HCEC 1CT (cell line): ENCODE data around the gene FBLN2.
"Not testable (repeated sequence)": the region's sequence is repeated elsewhere in the genome, so short reads cannot be mapped to it uniquely, and the experiment has no call there.

ENCODE experiments used
- DNase-seq: peaks from one replicate; pipeline ENCODE4 v3.0.0-alpha.2; 2017

Gene FBLN2

GRCh38 chr3:13548696-13549622, at the start of gene FBLN2:
TSS of gene FBLN2 (plus strand) at chr3:13549125. CDS start at chr3:13570356, 21,231 bp downstream.
- DNase-seq = no peak

GRCh38 chr3:13499246-13499645, 49.7 kb upstream of the FBLN2 start:
- DNase-seq = not testable (repeated sequence)

- no peak for DNase-seq
Observed at GRCh38 chr3:13500133-13500885, 48.6 kb upstream of the FBLN2 start.

GRCh38 chr3:13501056-13501455, 47.9 kb upstream of the FBLN2 start:
- DNase-seq = no peak

GRCh38 chr3:13501521-13501920, 47.4 kb upstream of the FBLN2 start:
- DNase-seq = no peak

GRCh38 chr3:13501958-13502790, 46.8 kb upstream of the FBLN2 start:
- DNase-seq = no peak

GRCh38 chr3:13502791-13503060, 46.2 kb upstream of the FBLN2 start:
- DNase-seq = no peak

- no peak for DNase-seq
Observed at GRCh38 chr3:13504161-13504831, 44.6 kb upstream of the FBLN2 start.

- no peak for DNase-seq
Observed at GRCh38 chr3:13505147-13506130, 43.5 kb upstream of the FBLN2 start.

- no peak for DNase-seq
Observed at GRCh38 chr3:13506239-13506638, 42.7 kb upstream of the FBLN2 start.

- no peak for DNase-seq
Observed at GRCh38 chr3:13506680-13507079, 42.2 kb upstream of the FBLN2 start.

GRCh38 chr3:13507247-13507569, 41.7 kb upstream of the FBLN2 start:
- no peak for DNase-seq

- no peak for DNase-seq
Observed at GRCh38 chr3:13507570-13508339, 41.2 kb upstream of the FBLN2 start.

- DNase-seq = no peak
Observed at GRCh38 chr3:13508496-13508895, 40.4 kb upstream of the FBLN2 start.

- no peak for DNase-seq
Observed at GRCh38 chr3:13509059-13509815, 39.7 kb upstream of the FBLN2 start.

GRCh38 chr3:13509816-13510192, 39.1 kb upstream of the FBLN2 start:
- DNase-seq = no peak

- no peak for DNase-seq
Observed at GRCh38 chr3:13512451-13512850, 36.5 kb upstream of the FBLN2 start.

GRCh38 chr3:13513051-13513912, 35.6 kb upstream of the FBLN2 start:
- DNase-seq = no peak

GRCh38 chr3:13513913-13514517, 34.9 kb upstream of the FBLN2 start:
- no peak for DNase-seq
